Neural progenitor cell (in vitro differentiated cells): Measurements from ENCODE around the gene ADGRG7. TPM values are rescaled to one million over a fixed set of nuclear protein-coding genes. Genes with fewer than 3 reads are reported as not detected.

Experiments
- DNase-seq: peaks from one replicate; pipeline ENCODE4 v3.0.0-alpha.2; 2016; ENCODE audit warnings: low spot score
- H2AFZ ChIP-seq: fragments of 200-600 bp; sonication (generic); replicated peaks from 2 replicates; pipeline ENCODE4 v1.6.1; 2016; ENCODE audit warnings: antibody characterized with exemption
- H3F3A ChIP-seq: fragments of 200-600 bp; sonication (generic); 2 replicates; pipeline ENCODE4 v1.6.1; 2016; ENCODE audit warnings: antibody characterized with exemption, low read depth
- H3K27ac ChIP-seq: fragments of 200-600 bp; sonication (generic); 2 replicates; pipeline ENCODE4 v1.5.1; 2016; ENCODE audit warnings: mild to moderate bottlenecking
- H3K27me3 ChIP-seq: fragments of 200-600 bp; sonication (generic); 2 replicates; pipeline ENCODE4 v1.6.1; 2016; ENCODE audit warnings: mild to moderate bottlenecking, moderate library complexity
- H3K36me3 ChIP-seq: fragments of 200-600 bp; sonication (generic); 2 replicates; pipeline ENCODE4 v1.5.1; 2016
- H3K4me1 ChIP-seq: fragments of 200-600 bp; sonication (generic); 2 replicates; pipeline ENCODE4 v1.6.1; 2016; ENCODE audit warnings: mixed run types
- H3K4me2 ChIP-seq: fragments of 200-600 bp; sonication (generic); 2 replicates; pipeline ENCODE4 v1.6.1; 2016
- H3K4me3 ChIP-seq: fragments of 200-600 bp; sonication (generic); 2 replicates; pipeline ENCODE4 v1.5.1; 2016
- H3K79me2 ChIP-seq: fragments of 200-600 bp; sonication (generic); 2 replicates; pipeline ENCODE4 v1.6.1; 2016; ENCODE audit warnings: low read depth
- H3K9ac ChIP-seq: fragments of 200-600 bp; sonication (generic); 2 replicates; pipeline ENCODE4 v1.6.1; 2016
- H3K9me3 ChIP-seq: fragments of 200-600 bp; sonication (generic); 2 replicates; pipeline ENCODE4 v1.5.1; 2016; ENCODE audit warnings: low read depth
- H4K20me1 ChIP-seq: fragments of 200-600 bp; sonication (generic); 2 replicates; pipeline ENCODE4 v1.6.1; 2016; ENCODE audit warnings: low read depth
- H3K27ac Mint-ChIP-seq: 3 replicates; pipeline ENCODE4 v1.8.0; 2021; ENCODE audit warnings: mixed read lengths
- H3K27me3 Mint-ChIP-seq: 2 replicates; pipeline ENCODE4 v1.8.0; 2022; ENCODE audit warnings: low read depth, mild to moderate bottlenecking, inconsistent platforms, moderate library complexity, mixed read lengths; ENCODE audit not compliant: insufficient read depth
- H3K36me3 Mint-ChIP-seq: 3 replicates; pipeline ENCODE4 v1.8.0; 2021; ENCODE audit warnings: mixed read lengths
- H3K4me1 Mint-ChIP-seq: 3 replicates; pipeline ENCODE4 v1.8.0; 2021; ENCODE audit warnings: mixed read lengths
- H3K4me3 Mint-ChIP-seq: 3 replicates; pipeline ENCODE4 v1.8.0; 2021; ENCODE audit warnings: mild to moderate bottlenecking, moderate library complexity, mixed read lengths
- H3K9me3 Mint-ChIP-seq: 3 replicates; pipeline ENCODE4 v1.8.0; 2020; ENCODE audit warnings: mixed read lengths
- CTCF ChIP-seq: fragments of 200-600 bp; sonication (generic); IDR thresholded peaks from 2 replicates; pipeline ENCODE4 v1.5.1; 2017; ENCODE audit warnings: antibody characterized with exemption, mild to moderate bottlenecking
- EZH2 ChIP-seq: fragments of 200-600 bp; sonication (generic); IDR thresholded peaks from 2 replicates; pipeline ENCODE4 v1.6.1; 2017; ENCODE audit warnings: antibody characterized with exemption, mild to moderate bottlenecking, moderate library complexity
- EZH2phosphoT487 ChIP-seq: fragments of 200-600 bp; sonication (generic); IDR thresholded peaks from 2 replicates; pipeline ENCODE4 v1.6.1; 2017; ENCODE audit warnings: antibody characterized with exemption
- total RNA-seq: library from RNA; depleted of rRNA; stranded (reverse); fragments of >200 nt; gene quantifications from 2 replicates; pipeline ENCODE4 v1.2.3, GENCODE V29; 2015; ENCODE audit warnings: low replicate concordance

ADGRG7 gene
- total RNA-seq, 1 donor from 2014 or later, result not detected

DNA sequence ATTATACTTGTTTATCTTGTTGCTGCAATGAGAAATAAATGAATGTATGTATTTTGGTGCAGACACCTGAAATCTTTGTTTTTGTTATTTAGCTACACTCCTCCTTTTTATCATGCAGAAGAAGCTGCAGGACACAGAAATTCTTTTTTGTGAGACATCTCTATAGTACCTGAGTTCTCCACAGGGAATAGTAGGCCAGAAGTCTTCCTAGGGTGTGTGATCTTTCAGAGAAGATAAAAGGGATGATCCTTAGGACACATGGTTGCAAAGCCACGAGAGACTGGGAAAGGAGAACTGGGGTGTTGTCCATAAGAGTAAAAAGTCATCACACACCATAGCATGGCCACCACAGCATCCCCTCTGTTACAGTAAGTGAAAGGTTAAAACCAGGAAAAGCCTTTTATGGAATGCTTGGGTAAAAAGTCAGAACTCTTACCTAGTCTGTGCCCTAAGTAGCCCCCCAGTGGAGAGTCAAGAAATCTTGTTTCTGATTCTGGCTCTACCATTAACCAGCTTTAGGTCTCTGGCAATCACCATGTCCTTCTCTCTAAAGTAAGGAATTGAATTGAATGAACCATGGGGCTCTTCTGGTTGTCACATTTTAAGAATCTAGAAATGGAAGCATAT lies 31.9 kb upstream of the ADGRG7 start:
- Mint-ChIP-seq H3K4me1 (no peaks in the 10 kb centered on the region), H3K9me3 (no peaks in the 10 kb centered on the region), H3K27me3 (no peaks in the 10 kb centered on the region), H3K4me3 (no peak overlapping the region), H3K27ac (no peak overlapping the region), H3K36me3 (no peaks in the 10 kb centered on the region)
- DNase-seq, result no peak
- Histone ChIP-seq H3K9me3 (no peaks in the 10 kb centered on the region), H3F3A (no peaks in the 10 kb centered on the region), H3K27ac (no peak overlapping the region), H3K9ac (no peak overlapping the region), H3K4me3 (no peak overlapping the region), H2AFZ (no peak overlapping the region), H4K20me1 (no peaks in the 10 kb centered on the region), H3K4me2 (no peak overlapping the region), H3K79me2 (no peaks in the 10 kb centered on the region), H3K4me1 (no peaks in the 10 kb centered on the region), H3K27me3 (no peaks in the 10 kb centered on the region), H3K36me3 (no peaks in the 10 kb centered on the region)
- no peak for TF ChIP-seq CTCF

GRCh38 chr3:100578646-100579045 lies 30.8 kb upstream of the ADGRG7 start:
- Histone ChIP-seq H3K4me2 (no peak overlapping the region), H3K27ac (no peak overlapping the region), H3K36me3 (no peaks in the 10 kb centered on the region), H3K4me1 (no peaks in the 10 kb centered on the region), H4K20me1 (no peaks in the 10 kb centered on the region), H3K9me3 (no peaks in the 10 kb centered on the region), H3F3A (no peaks in the 10 kb centered on the region), H2AFZ (no peak overlapping the region), H3K9ac (no peak overlapping the region), H3K4me3 (no peak overlapping the region), H3K27me3 (no peaks in the 10 kb centered on the region), H3K79me2 (no peaks in the 10 kb centered on the region)
- no peaks in the 10 kb centered on the region for H3K36me3 Mint-ChIP-seq
- no peak overlapping the region for H3K4me3 Mint-ChIP-seq
- no peaks in the 10 kb centered on the region for H3K9me3 Mint-ChIP-seq
- DNase-seq, result no peak
- no peak overlapping the region for H3K27ac Mint-ChIP-seq
- no peaks in the 10 kb centered on the region for H3K27me3 Mint-ChIP-seq
- no peak for TF ChIP-seq EZH2
- no peak for TF ChIP-seq EZH2phosphoT487
- no peak for TF ChIP-seq CTCF
- no peaks in the 10 kb centered on the region for H3K4me1 Mint-ChIP-seq

DNA sequence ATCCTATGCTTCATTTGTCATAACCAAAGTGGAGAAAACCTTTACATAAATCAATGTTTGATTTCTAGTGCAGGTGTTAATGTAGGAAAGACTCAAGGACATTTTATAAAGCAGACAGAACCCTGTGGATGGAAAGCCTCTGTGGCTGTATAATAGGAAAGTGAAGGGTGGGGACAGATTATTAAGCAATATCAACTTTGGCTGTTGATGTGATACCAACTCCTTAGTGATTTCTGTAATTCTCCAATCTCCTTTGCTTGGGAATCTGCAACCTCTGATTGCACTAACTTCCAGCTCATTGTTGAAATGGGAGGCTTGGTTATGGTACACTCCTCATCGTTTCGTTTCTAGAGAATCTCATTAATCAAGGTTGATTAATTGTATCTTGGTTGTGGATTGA lies 29.3 kb upstream of the ADGRG7 start:
- no peaks in the 10 kb centered on the region for H3K4me1 ChIP-seq
- no peak overlapping the region for H3K9ac ChIP-seq
- H3K27ac ChIP-seq, result no peak overlapping the region
- Mint-ChIP-seq H3K27ac (no peak overlapping the region), H3K36me3 (no peaks in the 10 kb centered on the region), H3K4me3 (no peak overlapping the region), H3K27me3 (no peaks in the 10 kb centered on the region), H3K4me1 (no peaks in the 10 kb centered on the region), H3K9me3 (peaks cover 3% of the 10 kb centered on the region)
- no peaks in the 10 kb centered on the region for H3K79me2 ChIP-seq
- H3K4me3 ChIP-seq, result no peak overlapping the region
- H3K36me3 ChIP-seq, result no peaks in the 10 kb centered on the region
- no peaks in the 10 kb centered on the region for H4K20me1 ChIP-seq
- H3K9me3 ChIP-seq, result no peaks in the 10 kb centered on the region
- no peaks in the 10 kb centered on the region for H3K27me3 ChIP-seq
- no peak overlapping the region for H2AFZ ChIP-seq
- H3F3A ChIP-seq, result no peaks in the 10 kb centered on the region
- no peak overlapping the region for H3K4me2 ChIP-seq
- TF ChIP-seq EZH2phosphoT487 (no peak), CTCF (no peak), EZH2 (no peak)
- no peak for DNase-seq
